A673 (cell line): ENCODE results near the gene ABCA2.

Experiments used
- CTCF ChIP-seq: fragments of 300-800, 200-600 bp; sonication (generic); conservative IDR thresholded peaks from 2 replicates; pipeline ENCODE4 v1.5.1; 2017; ENCODE audit warnings: low read depth, mild to moderate bottlenecking, antibody characterized with exemption, low read length, moderate library complexity, mixed read lengths
- EZH2 ChIP-seq: fragments of 200-600 bp; sonication (generic); IDR thresholded peaks from 2 replicates; pipeline ENCODE4 v1.6.1; 2017; ENCODE audit warnings: borderline replicate concordance, low read depth, mild to moderate bottlenecking, mixed read lengths, antibody characterized with exemption, low read length; ENCODE audit not compliant: poor library complexity, severe bottlenecking

GRCh38 chr9:137030006-137030405, 2.0 kb upstream of the ABCA2 start:
- no peak for TF ChIP-seq CTCF
- TF ChIP-seq EZH2, result no peak
